Right cardiac atrium (tissue), 5 donors: ENCODE results near the gene C11orf54. TPM values are rescaled to one million over a fixed set of nuclear protein-coding genes. Genes with fewer than 3 reads are reported as not detected.

Experiments
- ATAC-seq, 2 donors: fragments of 200-7000 bp; cut with Tn5 transposase; one replicate each; pipeline versions ENCODE4 v1.8.0 to v1.9.1; 2020; ENCODE audit warnings: moderate library complexity in 2 of 2, mild to moderate bottlenecking in 1 of 2
- DNase-seq, 3 donors: peaks; one replicate each; pipeline ENCODE4 v3.0.0-alpha.2; 2020
- H3K27ac ChIP-seq: one replicate; pipeline ENCODE4 v1.5.1; 2013; ENCODE audit warnings: mild to moderate bottlenecking, low read length, control low read depth, moderate library complexity
- H3K27me3 ChIP-seq: one replicate; pipeline ENCODE4 v1.6.1; 2013; ENCODE audit not compliant: control insufficient read depth, insufficient read depth
- H3K4me1 ChIP-seq: one replicate; pipeline ENCODE4 v1.6.1; 2013; ENCODE audit warnings: low read length; ENCODE audit not compliant: control insufficient read depth, insufficient read depth
- H3K4me3 ChIP-seq: one replicate; pipeline ENCODE4 v1.5.1; 2013; ENCODE audit warnings: low read length, control low read depth
- H3K9me3 ChIP-seq: one replicate; pipeline ENCODE4 v1.6.1; 2013; ENCODE audit warnings: low read length; ENCODE audit not compliant: control insufficient read depth
- WGBS: extraction: QIAGEN DNeasy Blood & Tissue Kit; methylation state at CpG from one replicate; pipeline ENCODE4 v1.1.7; 2013; 5-methylcytosine and 5-hydroxymethylcytosine counted together
- intact Hi-C, 4 donors: fragments of 100-400 bp; cut with DNase I; formaldehyde crosslinking; loops; one replicate each; pipeline versions ENCODE4 v1.11.0 to v1.14.0; 2022 to 2023
- long read RNA-seq, 4 donors: library from polyadenylated mRNA; unstranded; transcript quantifications; one replicate each; pipeline ENCODE4 v2.0.0, GENCODE V29; 2020 to 2021
- polyA plus RNA-seq: library from polyadenylated mRNA; stranded (reverse); fragments of 200-250 nt; gene quantifications from one replicate; pipeline ENCODE4 v1.2.3, GENCODE V29; 2013
- total RNA-seq, 4 donors: library from RNA; stranded (reverse); fragmentation: NEBNext Ultra II Directional; extraction: Animal tissue kit (Norgen Biotek cat#: 25700); gene quantifications; one replicate each; pipeline ENCODE4 v1.2.1, GENCODE V29; 2021
- donor health status: healthy with polysubstance abuse.
- donor health status: DM: no; HTN: yes; CAD: no.
- donor health status: DM: no; HTN: no; CAD: no.
- donor health status: DM: no; HTN: yes; CAD: no; lungs with severe emphysema.
- donor health status: DM: yes; HTN: yes; CAD: no.

Gene C11orf54
- 10 to 100 TPM; 28.0 to 36.9 (median 33.4) TPM for total RNA-seq
- polyA plus RNA-seq = 23.0 TPM
- long read RNA-seq, donor 1, transcript C11orf54-201 (9 exons, 2,522 nt) = minor isoform, 10 of 71 reads
- long read RNA-seq, donor 1, transcript C11orf54-202 (9 exons, 1,733 nt) = major isoform, 34 of 71 reads
- long read RNA-seq, donor 1, partial matches to known transcripts = 7 of 71 reads
- long read RNA-seq, donor 1, other reads (novel, unspliced or antisense) = 12 of 71 reads
- long read RNA-seq, donor 2, full-length matches to known transcripts = 26 of 34 reads
- long read RNA-seq, donor 2, partial matches to known transcripts = 0 of 34 reads
- long read RNA-seq, donor 2, other reads (novel, unspliced or antisense) = 8 of 34 reads
- long read RNA-seq, donor 3, full-length matches to known transcripts = 123 of 150 reads
- long read RNA-seq, donor 3, partial matches to known transcripts = 10 of 150 reads
- long read RNA-seq, donor 3, other reads (novel, unspliced or antisense) = 17 of 150 reads
- long read RNA-seq, donor 4, transcript C11orf54-201 (9 exons, 2,522 nt) = minor isoform, 9 of 36 reads
- long read RNA-seq, donor 4, transcript C11orf54-202 (9 exons, 1,733 nt) = major isoform, 16 of 36 reads
- long read RNA-seq, donor 4, partial matches to known transcripts = 2 of 36 reads
- long read RNA-seq, donor 4, other reads (novel, unspliced or antisense) = 8 of 36 reads

DNA sequence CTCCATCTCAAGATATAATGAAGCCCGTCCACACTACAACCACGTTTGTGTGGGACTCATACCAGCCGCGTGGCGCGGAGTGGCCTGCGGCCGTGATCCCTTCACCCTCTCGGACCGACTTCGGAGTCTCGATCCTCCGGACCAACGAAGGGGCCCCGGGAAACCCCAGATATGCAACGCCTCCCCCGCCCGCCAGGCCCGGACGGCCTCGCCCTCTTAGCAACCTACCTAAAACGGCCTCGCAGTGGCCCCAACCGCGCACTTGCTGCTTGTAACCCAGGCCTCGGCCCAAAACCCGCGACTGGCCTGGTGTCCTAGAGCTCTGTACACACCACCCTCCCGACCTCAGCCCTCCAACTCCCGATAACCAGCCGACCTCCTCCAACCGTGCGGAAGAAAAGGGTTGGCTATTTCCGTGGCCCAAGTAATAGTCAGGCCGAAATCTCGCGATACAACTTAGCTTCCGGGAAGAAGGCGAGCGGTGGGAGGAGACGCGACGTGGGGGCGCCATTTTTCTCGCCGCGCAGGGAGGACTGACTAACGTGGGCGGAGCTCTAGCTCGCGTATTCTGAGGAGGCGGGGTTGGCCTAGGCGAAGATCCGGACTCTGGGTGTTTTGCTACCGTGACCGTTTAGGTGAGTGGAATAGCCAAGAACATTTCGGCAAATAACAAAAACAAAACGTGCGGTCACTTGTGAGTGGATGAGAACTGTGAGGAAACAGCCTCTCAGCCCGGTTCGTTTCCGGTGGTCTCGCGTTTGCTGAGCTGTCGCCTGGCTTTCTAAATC lies at the start of gene C11orf54, which contains the start of gene TAF1D:
Gene C11orf54, plus strand, starts transcription at position 579 of the 788 bp plus-strand sequence. CDS start 5,722 bp downstream, outside the sequence.
Gene TAF1D, minus strand, starts transcription at position 402 of the 788 bp plus-strand sequence. CDS start 2,191 bp downstream, outside the sequence.
- Histone ChIP-seq H3K4me1 (peaks cover 9% of the 10 kb centered on the region), H3K9me3 (no peaks in the 10 kb centered on the region), H3K27me3 (no peaks in the 10 kb centered on the region), H3K4me3 (peak within 1 kb of the TSS; percentile 65), H3K27ac (peak within 1 kb of the TSS; percentile 93)
- peak; percentile 98 to 99 (median 98) for DNase-seq
- peak; percentile 98 for ATAC-seq
- intact Hi-C loops = loop anchor here in 1 of 4 donors (2.0 kb wide), 1 partner anchor 44 kb away; the partner anchor contains the start of gene MED17
- under 1% methylated on average over 65 of the region's 65 CpGs for WGBS

DNA sequence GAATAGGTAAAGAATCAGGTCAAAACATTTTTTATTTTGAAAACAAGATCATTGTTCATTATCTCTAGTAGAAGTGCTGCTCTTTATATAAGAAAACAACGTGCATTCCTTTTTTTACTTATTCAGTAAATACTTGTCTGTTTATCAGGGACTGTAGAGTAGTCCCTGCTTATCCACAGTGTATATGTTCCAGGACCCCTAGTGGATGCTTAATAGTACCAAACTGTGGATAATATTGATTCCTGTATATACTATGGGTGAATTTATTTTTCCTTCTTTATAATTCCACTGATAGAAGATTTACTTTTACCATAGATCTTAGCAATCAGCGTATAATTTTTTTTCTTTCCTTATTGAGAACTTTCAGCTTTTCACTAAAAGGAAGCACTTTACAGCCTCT lies 47.4 kb upstream of the C11orf54 start:
- DNase-seq = no peak
- intact Hi-C loops = no loop called here
- no peak overlapping the region for H3K27ac ChIP-seq
- no peaks in the 10 kb centered on the region for H3K27me3 ChIP-seq
- WGBS = 91% methylated on average over 2 of the region's 2 CpGs
- ATAC-seq = no peak
- H3K9me3 ChIP-seq = no peaks in the 10 kb centered on the region
- H3K4me3 ChIP-seq = no peak overlapping the region
- no peaks in the 10 kb centered on the region for H3K4me1 ChIP-seq

DNA sequence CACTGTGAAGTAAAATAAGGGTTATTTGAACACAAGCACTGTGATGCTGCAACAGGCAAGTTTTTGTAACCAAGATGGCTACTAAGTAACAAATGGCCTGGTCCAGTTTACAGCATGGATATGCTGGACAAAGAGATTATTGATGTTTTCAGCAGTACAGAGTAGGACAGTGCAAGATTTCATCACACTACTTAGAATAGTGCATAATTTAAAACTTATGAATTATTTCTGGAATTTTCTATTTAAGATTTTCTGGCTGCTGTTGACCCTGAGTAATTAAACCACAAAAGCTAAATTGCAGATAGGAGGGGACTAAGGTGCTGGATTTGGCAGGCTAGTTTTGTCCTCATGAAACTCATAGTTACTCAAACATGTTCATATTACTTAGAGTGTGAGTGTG lies 46.9 kb upstream of the C11orf54 start:
- ATAC-seq (no peak), DNase-seq (no peak)
- no peak overlapping the region for H3K4me3 ChIP-seq
- intact Hi-C loops = no loop called here
- H3K27me3 ChIP-seq = no peaks in the 10 kb centered on the region
- no peaks in the 10 kb centered on the region for H3K4me1 ChIP-seq
- H3K9me3 ChIP-seq = no peaks in the 10 kb centered on the region
- no peak overlapping the region for H3K27ac ChIP-seq

DNA sequence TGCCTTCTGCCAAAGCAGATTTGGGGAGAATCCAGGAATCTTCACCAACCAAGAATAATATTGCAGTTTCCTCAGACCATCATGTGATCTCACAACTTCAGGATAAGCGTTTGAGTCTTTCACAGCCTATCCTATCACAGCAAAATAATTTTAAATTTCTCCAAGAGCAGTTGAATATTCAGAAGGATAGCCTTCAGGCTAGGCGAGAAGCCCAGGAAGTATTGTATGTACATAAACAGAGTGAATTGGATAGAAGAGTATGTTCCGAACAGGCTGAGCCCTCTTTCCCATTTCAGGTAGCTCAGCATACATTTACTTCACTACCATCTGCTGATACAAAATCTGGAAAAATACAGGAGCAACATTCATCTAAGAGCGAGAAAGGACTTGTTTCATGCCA lies 43.9 kb upstream of the C11orf54 start:
- H3K4me3 ChIP-seq = no peak overlapping the region
- no peaks in the 10 kb centered on the region for H3K9me3 ChIP-seq
- no peaks in the 10 kb centered on the region for H3K4me1 ChIP-seq
- 93% methylated on average over 4 of the region's 4 CpGs for WGBS
- H3K27me3 ChIP-seq = no peaks in the 10 kb centered on the region
- intact Hi-C loops = no loop called here
- DNase-seq (no peak), ATAC-seq (peak in 1 of 2 donors; percentile 36)
- no peak overlapping the region for H3K27ac ChIP-seq

DNA sequence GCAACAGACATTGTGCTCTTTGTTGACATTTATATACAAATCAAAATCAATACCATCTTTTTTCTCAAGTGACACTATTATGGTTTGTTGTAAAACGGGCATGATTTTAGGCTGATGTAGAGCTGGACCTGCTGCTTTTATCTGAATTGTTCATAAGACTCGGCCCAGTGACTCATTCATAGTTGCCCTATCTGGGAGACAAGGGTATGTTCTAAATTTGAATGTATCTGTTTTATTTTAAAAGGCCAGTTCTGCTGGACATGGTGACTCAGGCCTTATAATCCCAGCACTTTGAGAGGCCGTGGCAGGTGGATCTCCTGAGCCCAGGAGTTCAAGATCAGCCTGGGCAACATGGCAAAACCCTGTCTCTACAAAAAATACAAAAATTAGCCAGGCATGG lies 40.6 kb upstream of the C11orf54 start:
- WGBS = 84% methylated on average over 3 of the region's 3 CpGs
- no peak for ATAC-seq

DNA sequence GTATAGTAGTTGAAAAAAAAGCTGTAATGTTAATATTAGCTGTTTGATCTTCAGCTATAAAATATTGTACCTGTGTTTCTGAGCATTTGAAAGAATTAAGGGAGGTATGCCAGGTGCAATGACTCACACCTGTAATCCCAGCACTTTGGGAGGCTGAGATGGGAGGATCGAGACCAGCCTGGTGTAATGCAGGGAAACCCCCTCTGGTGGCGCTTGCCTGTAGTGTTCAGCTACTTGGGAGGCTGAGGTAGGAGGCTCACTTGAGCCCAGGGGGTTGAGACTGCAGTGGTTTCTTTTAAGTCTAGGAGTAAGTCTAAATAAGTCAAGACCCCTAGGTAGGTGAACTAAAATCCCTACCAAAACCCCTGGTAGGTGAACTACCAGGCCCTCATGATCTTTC lies 37.2 kb upstream of the C11orf54 start:
- Histone ChIP-seq H3K27ac (no peak overlapping the region), H3K9me3 (no peaks in the 10 kb centered on the region), H3K4me3 (no peak overlapping the region), H3K4me1 (no peaks in the 10 kb centered on the region), H3K27me3 (no peaks in the 10 kb centered on the region)
- ATAC-seq (no peak), DNase-seq (no peak)
- over 99% methylated on average over 2 of the region's 2 CpGs for WGBS
- intact Hi-C loops = no loop called here

More for the DNA sequence above, 40.6 kb upstream of the C11orf54 start:
- Histone ChIP-seq H3K27ac (no peak overlapping the region), H3K27me3 (no peaks in the 10 kb centered on the region), H3K4me1 (no peaks in the 10 kb centered on the region), H3K9me3 (no peaks in the 10 kb centered on the region), H3K4me3 (no peak overlapping the region)
- DNase-seq = no peak
- intact Hi-C loops = no loop called here

DNA sequence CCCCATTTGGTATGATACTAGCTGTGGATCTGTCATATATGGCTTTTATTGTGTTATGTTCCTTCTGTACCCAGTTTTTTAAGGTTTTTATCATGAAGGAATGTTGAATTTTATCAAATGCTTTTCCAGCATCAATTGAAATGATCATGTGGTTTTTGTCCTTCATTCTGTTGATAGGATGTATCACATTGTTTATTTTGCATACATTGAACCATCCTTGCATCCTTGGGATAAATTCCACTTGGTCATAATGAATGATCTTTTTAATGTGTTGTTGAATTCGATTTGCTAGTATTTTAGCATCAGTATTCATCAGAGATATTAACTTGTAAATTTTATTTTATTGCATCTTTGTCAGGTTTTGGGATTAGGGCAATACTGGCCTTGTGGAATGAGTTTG lies 31.2 kb upstream of the C11orf54 start:
- intact Hi-C loops = no loop called here
- H3K27me3 ChIP-seq = no peaks in the 10 kb centered on the region
- ATAC-seq = no peak
- no peaks in the 10 kb centered on the region for H3K9me3 ChIP-seq
- no peak overlapping the region for H3K4me3 ChIP-seq
- no peak for DNase-seq
- peaks cover under 1% of the 10 kb centered on the region for H3K4me1 ChIP-seq
- WGBS = 97% methylated on average over 1 of the region's 1 CpG
- no peak overlapping the region for H3K27ac ChIP-seq

DNA sequence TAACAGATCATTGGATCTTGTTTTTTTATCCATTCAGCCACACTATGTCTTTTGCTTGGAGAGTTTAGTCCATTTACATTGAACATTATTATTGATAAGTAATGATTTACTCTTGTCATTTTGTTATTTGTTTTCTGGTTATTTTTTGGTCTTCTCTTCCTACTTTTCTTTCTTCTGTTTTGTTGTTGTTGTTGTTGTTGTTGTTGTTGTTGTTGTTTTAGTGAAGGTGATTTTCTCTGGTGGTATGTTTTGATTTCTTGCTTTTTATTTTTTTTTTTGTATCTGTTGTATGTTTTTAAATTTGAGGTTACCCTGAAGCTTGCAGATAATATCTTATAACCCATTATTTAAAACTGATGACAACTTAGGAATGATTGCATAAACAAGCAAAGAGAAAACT lies 28.8 kb upstream of the C11orf54 start:
- no peaks in the 10 kb centered on the region for H3K27me3 ChIP-seq
- H3K9me3 ChIP-seq = no peaks in the 10 kb centered on the region
- intact Hi-C loops = no loop called here
- peaks cover 6% of the 10 kb centered on the region for H3K4me1 ChIP-seq
- no peak overlapping the region for H3K27ac ChIP-seq
- ATAC-seq (no peak), DNase-seq (no peak)
- H3K4me3 ChIP-seq = no peak overlapping the region

DNA sequence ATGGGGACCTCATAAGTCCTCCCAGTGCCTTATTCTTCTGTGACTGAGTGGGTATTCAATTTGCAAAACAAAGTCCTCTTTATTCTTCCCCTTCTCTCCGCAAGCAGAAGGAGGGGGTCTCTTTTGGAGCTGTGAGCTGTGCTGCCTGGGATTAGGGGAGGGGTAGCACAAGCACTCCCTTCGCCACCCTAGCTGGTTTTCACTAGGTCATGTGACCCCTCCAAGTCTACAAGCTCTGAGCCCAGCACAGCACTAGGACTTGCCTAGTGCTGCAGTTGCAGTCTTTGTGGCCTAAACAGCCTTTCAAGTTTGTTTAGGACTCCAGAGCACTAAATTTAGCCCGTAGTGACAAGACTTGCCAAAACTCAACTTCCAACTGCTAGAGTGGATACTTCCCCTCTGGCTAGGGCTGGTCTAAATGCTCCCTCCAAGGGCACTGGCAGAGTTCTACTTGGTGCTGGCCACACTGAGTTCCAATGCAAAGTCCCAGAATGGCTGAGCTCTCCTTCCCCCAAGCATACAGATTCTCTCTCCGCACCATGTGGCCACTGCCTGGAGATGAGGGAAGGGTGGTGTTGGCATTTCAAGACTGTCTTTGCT lies 25.6 kb upstream of the C11orf54 start:
- Histone ChIP-seq H3K4me3 (no peak overlapping the region), H3K27me3 (no peaks in the 10 kb centered on the region), H3K4me1 (peaks cover 6% of the 10 kb centered on the region), H3K27ac (no peak overlapping the region), H3K9me3 (no peaks in the 10 kb centered on the region)
- ATAC-seq (no peak), DNase-seq (no peak)
- intact Hi-C loops = no loop called here
- 92% methylated on average over 4 of the region's 4 CpGs for WGBS

DNA sequence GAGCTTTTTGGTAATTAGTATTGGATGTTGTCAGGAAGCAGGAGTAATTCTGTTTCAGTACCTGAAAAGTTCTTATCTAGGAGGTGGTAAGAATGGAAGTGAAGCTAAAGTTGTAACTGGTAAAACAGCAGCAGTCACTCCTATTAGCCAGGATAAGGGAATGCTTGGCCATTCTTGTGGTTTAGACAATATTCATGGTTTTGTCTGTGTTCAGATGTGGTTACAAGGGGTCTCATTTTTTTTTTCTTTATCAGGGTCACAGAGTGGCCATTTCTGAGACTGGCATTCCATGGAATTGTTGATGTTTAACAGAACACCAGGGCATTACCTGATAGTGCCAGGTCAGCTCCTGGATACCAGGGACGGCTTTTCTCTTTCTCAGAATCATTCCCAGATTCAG lies 24.0 kb upstream of the C11orf54 start:
- H3K9me3 ChIP-seq = no peaks in the 10 kb centered on the region
- DNase-seq (no peak), ATAC-seq (no peak)
- no peak overlapping the region for H3K27ac ChIP-seq
- WGBS = 95% methylated on average over 1 of the region's 1 CpG
- H3K4me3 ChIP-seq = no peak overlapping the region
- intact Hi-C loops = no loop called here
- H3K27me3 ChIP-seq = no peaks in the 10 kb centered on the region
- peaks cover 6% of the 10 kb centered on the region for H3K4me1 ChIP-seq
